MM.1S (cell line): ENCODE data around the gene PLA2G7.

Experiments used
- EZH2 ChIP-seq: fragments of 300-600 bp; sonication (generic); optimal IDR thresholded peaks from 2 replicates; pipeline ENCODE3; 2017; ENCODE audit warnings: low read depth, mild to moderate bottlenecking, antibody characterized with exemption, low read length, mixed read lengths
- EZH2phosphoT487 ChIP-seq: fragments of 300-600 bp; sonication (generic); IDR thresholded peaks from 2 replicates; pipeline ENCODE4 v1.6.1; 2018; ENCODE audit warnings: antibody characterized with exemption, low read length
- TF ChIP-seq, protein P1 (sequence below): fragments of 300-600 bp; sonication (generic); IDR thresholded peaks from 2 replicates; pipeline ENCODE4 v1.5.1; 2016; ENCODE audit warnings: antibody characterized with exemption, low read length, mixed read lengths

DNA sequence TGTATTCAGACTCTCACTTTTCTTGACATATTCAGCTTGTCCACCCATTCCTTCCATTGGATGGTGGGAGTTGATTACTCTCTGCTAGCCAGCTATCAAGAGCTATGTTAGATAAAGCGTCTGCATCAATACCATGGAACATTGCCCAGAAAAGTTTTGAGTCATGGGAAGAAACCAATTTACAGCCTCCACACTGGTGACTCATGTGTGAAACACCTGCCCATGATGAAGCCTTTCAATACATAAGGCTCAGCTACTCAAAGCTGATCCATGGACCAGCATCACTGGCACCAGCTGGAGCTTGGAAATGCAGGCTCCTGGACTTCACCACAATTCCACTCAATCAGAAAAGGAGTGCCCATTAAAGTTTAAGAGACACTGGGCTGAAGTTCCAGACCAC, 16.1 kb downstream of the PLA2G7 start:
- TF ChIP-seq, protein P1, sequence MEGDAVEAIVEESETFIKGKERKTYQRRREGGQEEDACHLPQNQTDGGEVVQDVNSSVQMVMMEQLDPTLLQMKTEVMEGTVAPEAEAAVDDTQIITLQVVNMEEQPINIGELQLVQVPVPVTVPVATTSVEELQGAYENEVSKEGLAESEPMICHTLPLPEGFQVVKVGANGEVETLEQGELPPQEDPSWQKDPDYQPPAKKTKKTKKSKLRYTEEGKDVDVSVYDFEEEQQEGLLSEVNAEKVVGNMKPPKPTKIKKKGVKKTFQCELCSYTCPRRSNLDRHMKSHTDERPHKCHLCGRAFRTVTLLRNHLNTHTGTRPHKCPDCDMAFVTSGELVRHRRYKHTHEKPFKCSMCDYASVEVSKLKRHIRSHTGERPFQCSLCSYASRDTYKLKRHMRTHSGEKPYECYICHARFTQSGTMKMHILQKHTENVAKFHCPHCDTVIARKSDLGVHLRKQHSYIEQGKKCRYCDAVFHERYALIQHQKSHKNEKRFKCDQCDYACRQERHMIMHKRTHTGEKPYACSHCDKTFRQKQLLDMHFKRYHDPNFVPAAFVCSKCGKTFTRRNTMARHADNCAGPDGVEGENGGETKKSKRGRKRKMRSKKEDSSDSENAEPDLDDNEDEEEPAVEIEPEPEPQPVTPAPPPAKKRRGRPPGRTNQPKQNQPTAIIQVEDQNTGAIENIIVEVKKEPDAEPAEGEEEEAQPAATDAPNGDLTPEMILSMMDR = no peak
- TF ChIP-seq EZH2 (no peak), EZH2phosphoT487 (no peak)
